Left kidney (tissue), 2 donors: ENCODE data around the gene RNF141. TPM values are rescaled to one million over a fixed set of nuclear protein-coding genes. Genes with fewer than 3 reads are reported as not detected.

Experiments
- DNase-seq: peaks from one replicate; pipeline ENCODE4 v3.0.0-alpha.2; 2013
- polyA plus RNA-seq: library from polyadenylated mRNA; unstranded; fragments of 120-200 nt; gene quantifications from one replicate; pipeline ENCODE4 v1.2.1, GENCODE V29; 2013; ENCODE audit not compliant: insufficient read length

RNF141 gene
- polyA plus RNA-seq, 1 donor, result 45.1 TPM

DNA sequence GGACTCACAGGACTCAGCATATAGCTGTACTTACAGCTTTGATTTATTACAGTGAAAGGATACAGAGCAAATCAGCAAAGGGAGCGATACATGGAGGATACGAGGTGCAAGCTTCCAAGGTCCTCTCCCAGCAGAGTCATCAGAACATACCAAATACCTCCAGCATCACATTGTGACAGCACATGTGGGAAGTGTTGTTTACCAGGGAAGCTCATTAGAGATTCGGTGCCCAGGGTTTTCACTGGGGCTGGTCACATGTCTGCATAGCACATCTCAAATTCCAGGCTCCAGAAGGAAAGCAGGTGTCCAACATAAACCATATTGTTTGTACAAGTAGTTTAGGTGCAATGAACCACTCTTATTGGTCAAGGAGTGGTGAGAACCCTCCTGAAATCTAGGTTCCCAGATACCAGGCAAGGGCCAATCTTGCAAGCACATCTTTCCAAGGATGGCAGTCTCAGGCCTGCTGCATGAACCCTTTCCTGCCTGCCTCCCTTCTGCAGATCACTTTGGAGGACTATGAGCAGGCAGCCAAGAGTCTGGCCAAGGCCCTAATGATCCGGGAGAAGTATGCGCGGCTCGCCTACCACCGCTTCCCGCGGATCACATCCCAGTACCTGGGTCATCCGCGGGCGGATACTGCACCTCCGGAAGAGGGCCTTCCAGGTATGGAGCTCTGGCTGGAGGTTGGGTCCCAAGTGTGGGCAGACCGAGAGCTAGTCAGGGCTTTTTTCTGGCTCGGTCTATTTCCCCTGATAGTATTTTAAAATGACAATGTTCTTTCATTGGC is 59.2 kb downstream of the RNF141 start:
- no peak for DNase-seq

DNA sequence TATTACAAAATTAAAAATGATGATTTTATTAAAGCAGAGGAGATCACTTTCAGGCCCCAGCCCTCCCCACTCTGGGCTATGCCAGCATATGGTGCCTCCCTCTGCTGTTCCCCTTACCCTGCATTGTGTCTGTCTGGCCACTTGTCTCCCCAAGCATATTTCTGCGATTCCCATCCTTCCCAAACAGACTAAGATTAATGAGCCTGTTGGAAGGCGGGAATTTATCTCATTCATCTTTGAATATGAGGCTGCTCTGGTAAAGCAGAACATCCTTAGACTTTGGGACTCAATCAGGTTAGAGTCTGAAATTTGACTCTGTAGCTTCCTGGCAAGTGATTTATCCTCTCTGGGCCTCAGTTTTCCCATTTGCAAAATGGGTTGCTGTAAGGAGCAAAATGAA is 60.2 kb downstream of the RNF141 start:
- DNase-seq, result no peak

DNA sequence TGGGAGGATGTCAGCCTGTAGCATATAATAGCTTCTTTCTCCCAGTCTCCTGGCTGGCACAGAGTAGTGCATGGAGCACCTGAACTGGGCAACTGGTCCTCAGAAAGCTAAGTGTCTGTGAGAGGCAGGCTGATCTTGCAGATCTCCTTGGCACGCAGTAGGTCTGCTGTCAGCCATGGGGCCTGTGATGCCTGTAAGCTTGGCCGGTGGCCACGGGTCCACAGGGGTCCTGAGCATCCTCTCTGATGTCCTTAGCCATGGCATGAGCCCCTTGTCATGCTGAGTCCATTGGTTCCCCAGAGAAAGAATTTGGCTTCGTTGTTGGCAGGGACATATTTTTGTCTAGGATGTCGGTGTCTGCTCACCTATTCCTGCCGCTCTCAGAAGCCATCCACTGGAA is 61.0 kb downstream of the RNF141 start:
- DNase-seq, result no peak

- DNase-seq, result no peak
Measured at GRCh38 chr11:10478574-10479550, 62.1 kb downstream of the RNF141 start.

DNA sequence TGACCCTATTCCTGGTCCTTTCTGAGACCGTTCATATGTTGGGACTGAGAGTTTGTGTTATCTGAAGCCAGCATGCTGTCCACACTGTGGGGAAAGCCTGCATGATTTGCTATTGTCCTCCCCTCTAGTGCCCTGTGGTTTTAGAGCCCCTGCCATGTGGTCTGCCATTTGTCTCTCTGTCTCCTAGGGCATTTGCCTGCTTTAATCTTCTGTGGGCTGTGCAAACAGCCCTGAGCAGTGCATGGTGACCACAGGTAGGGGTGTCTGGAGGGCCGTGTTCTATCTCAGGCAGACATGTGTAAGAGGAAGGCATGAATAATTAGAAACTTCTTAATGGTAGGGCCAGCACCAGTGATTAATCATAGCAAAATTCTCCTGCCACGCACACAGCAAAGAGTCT is 62.9 kb downstream of the RNF141 start:
- DNase-seq, result no peak

- no peak for DNase-seq
Measured at GRCh38 chr11:10477690-10478046, 63.3 kb downstream of the RNF141 start.

DNA sequence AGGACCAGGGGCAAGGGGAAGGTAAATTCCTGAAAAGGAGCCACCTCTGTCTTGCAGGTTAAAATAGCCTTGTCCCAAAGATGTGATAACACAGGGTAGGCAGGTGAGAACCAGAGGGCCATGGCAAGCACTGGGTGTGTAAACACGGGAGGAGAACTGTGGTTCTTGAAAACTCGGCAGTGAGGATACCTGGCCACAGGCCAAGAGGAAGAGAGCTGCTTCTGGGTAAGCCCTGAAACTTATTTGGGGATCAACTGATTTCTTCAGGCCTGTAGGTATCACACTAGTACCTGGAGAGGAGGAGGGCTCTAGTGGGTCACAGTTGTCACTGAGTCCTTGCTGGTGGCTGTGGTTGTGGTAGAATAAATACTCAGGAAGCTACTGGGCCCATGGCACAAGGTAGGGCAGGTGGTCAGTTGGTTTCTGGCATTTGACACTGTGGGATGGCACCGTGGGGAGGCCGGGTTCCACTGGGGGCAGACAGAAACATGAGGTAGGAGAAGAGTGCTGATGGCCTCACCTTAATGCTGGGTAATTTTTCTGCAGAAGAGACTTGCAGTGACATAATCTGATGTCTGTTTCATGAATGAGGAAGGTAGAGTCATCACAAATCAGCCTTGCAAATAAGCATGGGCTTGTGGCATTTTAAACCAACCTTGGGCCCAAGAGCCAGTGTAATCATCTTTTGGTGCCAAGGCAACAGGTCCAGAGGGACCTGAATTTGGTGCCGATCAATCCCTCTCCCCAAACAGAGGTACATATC is 63.9 kb downstream of the RNF141 start:
- no peak for DNase-seq

DNA sequence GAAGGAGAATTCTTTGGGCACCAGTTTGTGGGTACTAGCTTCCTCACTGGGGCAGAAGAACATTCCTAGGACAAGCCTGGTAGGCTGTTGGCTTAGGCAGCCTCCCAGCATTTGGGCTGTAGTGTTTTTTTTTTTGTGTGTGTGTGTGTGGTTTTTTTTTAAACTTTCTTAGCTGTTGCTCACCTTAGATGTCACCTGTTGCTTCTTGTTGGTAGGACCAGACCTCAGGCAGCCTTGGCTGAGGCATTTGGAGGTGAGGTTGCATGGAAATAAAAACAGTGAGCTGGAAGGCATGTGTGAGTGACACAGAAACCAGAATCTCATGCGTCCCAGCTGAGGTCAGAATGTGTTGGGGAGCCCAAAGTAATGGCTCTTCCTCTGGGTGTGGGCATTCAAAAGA is 64.6 kb downstream of the RNF141 start:
- DNase-seq, result no peak

DNA sequence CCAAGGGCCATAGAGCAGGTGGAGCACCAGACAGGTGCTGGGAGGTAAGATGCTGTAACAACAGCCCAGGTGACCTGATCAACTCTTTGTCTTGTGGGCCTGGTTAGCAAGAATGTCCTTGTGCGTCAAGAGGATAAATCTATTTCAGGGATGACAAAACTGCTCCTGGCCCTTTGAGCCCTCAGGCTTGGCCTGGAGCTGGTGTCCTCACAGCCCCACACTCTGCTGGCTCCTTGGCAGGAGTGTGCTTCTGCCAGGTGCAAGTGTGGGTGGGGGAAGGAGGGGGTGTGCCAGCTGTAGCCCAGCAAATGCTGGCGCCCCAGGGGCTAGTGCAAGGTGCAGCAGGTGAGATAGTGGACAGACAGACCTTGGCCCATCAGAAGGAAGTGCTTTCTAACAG is 66.4 kb downstream of the RNF141 start:
- no peak for DNase-seq

DNA sequence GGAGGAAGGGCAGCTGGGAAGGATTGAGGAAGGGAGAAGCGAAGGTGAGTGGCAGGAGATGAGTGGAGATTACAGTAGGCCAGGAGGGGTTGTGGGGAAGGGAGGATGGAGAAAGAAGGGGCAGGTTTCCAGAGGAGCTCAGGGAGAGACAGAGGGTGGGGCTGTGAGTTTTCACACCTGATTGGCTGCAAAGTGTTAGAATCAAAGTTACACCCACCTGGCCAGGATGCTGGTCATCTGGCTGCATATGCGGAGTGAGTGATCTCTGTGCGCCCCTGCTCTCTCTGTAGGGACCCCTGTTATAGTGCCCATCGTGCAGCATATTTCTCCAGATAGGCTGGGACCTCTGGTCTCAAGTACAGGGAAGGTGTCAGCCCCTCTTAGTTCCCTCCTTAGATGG is 67.6 kb downstream of the RNF141 start:
- DNase-seq, result no peak

DNA sequence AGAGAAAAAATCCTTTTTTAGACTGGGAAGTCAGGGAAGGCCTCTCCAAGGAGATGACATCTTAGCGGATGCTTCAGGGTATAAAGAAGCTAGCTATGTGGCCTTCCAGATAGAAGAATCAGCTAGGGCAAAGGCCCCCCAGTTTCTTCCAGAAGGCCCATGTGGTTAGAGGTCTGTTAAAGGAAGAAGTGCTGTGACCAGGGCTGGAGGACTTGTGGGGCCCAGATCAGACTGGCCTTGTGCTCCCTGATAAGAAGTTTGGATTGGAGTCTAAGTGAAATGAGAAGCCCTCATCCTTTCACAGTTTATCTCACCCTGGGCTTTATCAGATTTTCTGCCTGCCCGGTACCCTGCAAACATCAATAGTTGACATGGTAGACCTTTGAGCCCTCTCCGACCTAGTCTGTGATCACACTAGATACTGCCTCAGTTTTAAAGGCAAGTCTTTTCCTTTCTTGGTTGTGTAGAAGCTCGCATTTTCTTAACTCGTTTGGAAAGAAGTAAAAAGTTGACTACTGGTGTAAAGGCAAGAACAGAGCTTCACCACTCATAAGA is 78.2 kb downstream of the RNF141 start:
- DNase-seq, result no peak

Other genes with a start within 250 kb of the RNF141 start
- gene SBF2, start 247.0 kb downstream of the RNF141 start, polyA plus RNA-seq, result 65.7 TPM
- gene ADM, start 236.1 kb downstream of the RNF141 start, polyA plus RNA-seq, result 6.4 TPM
- 6.5 TPM for gene AMPD3, start 85.9 kb downstream of the RNF141 start, polyA plus RNA-seq
- gene LYVE1, start 27.5 kb upstream of the RNF141 start, polyA plus RNA-seq, result 57.2 TPM
- 12.0 TPM for gene IRAG1, start 152.6 kb upstream of the RNF141 start, polyA plus RNA-seq
- gene CTR9, start 210.1 kb upstream of the RNF141 start, polyA plus RNA-seq, result 69.5 TPM